ENCODE results near the gene SLC35D3. TPM values are rescaled to one million over a fixed set of nuclear protein-coding genes. Genes with fewer than 3 reads are reported as not detected.
"Not testable (repeated sequence)": the region's sequence is repeated elsewhere in the genome, so short reads cannot be mapped to it uniquely, and the experiment has no call there.

The SLC35D3 gene
- total RNA-seq, 4 donors from 2014 or later = not detected

DNA sequence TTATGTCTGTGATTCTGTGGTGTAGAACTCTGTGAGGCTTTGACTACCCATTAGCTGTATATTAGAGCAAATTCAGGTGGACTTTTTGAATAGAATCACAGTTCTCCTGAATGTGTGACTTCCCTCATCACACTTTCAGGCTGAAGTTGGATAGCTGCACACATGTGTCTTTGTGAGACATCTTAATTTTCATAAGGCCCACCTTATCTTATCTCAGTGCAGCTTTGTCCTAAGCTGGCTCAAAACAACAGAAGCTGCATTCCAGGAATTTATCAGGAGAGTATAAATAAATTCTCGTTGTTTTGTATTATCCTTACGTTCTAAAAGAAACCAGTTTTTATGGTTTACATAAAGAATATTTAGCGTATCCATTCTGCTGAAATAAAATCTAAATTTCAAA, 26.2 kb upstream of the SLC35D3 start:
- intact Hi-C loops (cut with DNase I) = no loop called here

DNA sequence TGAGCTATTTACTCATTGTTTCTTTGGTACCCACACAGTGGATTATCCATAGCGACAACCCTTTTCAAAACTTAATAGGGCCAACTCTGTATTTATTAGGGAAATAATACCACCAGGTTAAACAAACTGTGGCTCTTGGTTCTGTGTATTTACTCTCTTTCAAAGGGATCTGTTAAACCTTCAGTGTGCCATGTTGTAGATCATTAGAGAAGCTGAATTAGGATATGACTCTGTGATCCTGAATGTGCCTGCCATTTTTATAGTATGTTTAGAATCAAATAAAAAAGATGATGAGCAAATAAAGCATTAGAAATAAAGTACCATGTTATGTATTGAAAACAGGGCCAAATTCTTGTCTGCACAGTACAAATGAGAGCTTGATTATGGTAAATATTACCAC, 25.0 kb upstream of the SLC35D3 start:
- Histone ChIP-seq H3K4me3 (no peak overlapping the region), H3K9me3 (no peaks in the 10 kb centered on the region), H3K27me3 (no peaks in the 10 kb centered on the region), H3K27ac (no peak overlapping the region), H3K4me1 (no peaks in the 10 kb centered on the region), H3K36me3 (peaks cover 0 to 41% (median 0%) of the 10 kb centered on the region in 3 donors)
- intact Hi-C loops (cut with DNase I) = no loop called here
- DNase-seq = no peak
- no peak for TF ChIP-seq POLR2A (IDR thresholded peaks at IDR 0.05)
- TF ChIP-seq, protein P1, sequence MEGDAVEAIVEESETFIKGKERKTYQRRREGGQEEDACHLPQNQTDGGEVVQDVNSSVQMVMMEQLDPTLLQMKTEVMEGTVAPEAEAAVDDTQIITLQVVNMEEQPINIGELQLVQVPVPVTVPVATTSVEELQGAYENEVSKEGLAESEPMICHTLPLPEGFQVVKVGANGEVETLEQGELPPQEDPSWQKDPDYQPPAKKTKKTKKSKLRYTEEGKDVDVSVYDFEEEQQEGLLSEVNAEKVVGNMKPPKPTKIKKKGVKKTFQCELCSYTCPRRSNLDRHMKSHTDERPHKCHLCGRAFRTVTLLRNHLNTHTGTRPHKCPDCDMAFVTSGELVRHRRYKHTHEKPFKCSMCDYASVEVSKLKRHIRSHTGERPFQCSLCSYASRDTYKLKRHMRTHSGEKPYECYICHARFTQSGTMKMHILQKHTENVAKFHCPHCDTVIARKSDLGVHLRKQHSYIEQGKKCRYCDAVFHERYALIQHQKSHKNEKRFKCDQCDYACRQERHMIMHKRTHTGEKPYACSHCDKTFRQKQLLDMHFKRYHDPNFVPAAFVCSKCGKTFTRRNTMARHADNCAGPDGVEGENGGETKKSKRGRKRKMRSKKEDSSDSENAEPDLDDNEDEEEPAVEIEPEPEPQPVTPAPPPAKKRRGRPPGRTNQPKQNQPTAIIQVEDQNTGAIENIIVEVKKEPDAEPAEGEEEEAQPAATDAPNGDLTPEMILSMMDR (IDR thresholded peaks at IDR 0.05) = no peak
- 47 to 83% methylated on average over 1 of the region's 1 CpG for WGBS, 2 donors

More for the DNA sequence above, 26.2 kb upstream of the SLC35D3 start:
- Histone ChIP-seq H3K4me1 (no peaks in the 10 kb centered on the region), H3K27me3 (no peaks in the 10 kb centered on the region), H3K36me3 (peaks cover 0 to 29% (median 0%) of the 10 kb centered on the region in 3 donors), H3K27ac (no peak overlapping the region), H3K4me3 (no peak overlapping the region), H3K9me3 (no peaks in the 10 kb centered on the region)
- TF ChIP-seq, protein P1 (IDR thresholded peaks at IDR 0.05) = no peak
- TF ChIP-seq POLR2A (IDR thresholded peaks at IDR 0.05) = no peak
- no peak for DNase-seq
- 85 to 94% methylated on average over 3 of the region's 3 CpGs for WGBS, 2 donors

GRCh38 chr6:136901212-136901784, 20.8 kb upstream of the SLC35D3 start:
- 87 to 94% methylated on average over 3 to 5 of the region's 5 CpGs for WGBS, 2 donors
- no peak overlapping the region for H3K27ac ChIP-seq
- intact Hi-C loops (cut with DNase I) = no loop called here
- DNase-seq = no peak
- TF ChIP-seq POLR2A (IDR thresholded peaks at IDR 0.05) = no peak
- TF ChIP-seq, protein P1 (IDR thresholded peaks at IDR 0.05) = no peak
- no peaks in the 10 kb centered on the region for H3K9me3 ChIP-seq
- H3K4me3 ChIP-seq = no peak overlapping the region
- H3K4me1 ChIP-seq = no peaks in the 10 kb centered on the region
- no peaks in the 10 kb centered on the region for H3K27me3 ChIP-seq
- H3K36me3 ChIP-seq = peaks cover 0 to 70% (median 0%) of the 10 kb centered on the region in 3 donors

GRCh38 chr6:136904477-136904876, 17.6 kb upstream of the SLC35D3 start:
- H3K36me3 ChIP-seq = peaks cover 0 to 54% (median 0%) of the 10 kb centered on the region in 3 donors
- H3K4me3 ChIP-seq; H3K27me3 ChIP-seq; H3K27ac ChIP-seq; H3K4me1 ChIP-seq; DNase-seq; intact Hi-C loops (cut with DNase I); H3K9me3 ChIP-seq: not testable (repeated sequence)
- WGBS, 2 donors = 93 to 97% methylated on average over 3 of the region's 3 CpGs

GRCh38 chr6:136914947-136915346, 7.2 kb upstream of the SLC35D3 start:
- peaks cover 0 to 45% (median 0%) of the 10 kb centered on the region in 3 donors for H3K36me3 ChIP-seq
- DNase-seq = no peak
- TF ChIP-seq, protein P1 (IDR thresholded peaks at IDR 0.05) = no peak
- TF ChIP-seq POLR2A (IDR thresholded peaks at IDR 0.05) = no peak
- 100% methylated on average over 1 of the region's 1 CpG for WGBS, 2 donors
- H3K4me3 ChIP-seq = no peak overlapping the region
- H3K9me3 ChIP-seq = no peaks in the 10 kb centered on the region
- intact Hi-C loops (cut with DNase I) = no loop called here
- H3K27ac ChIP-seq = no peak overlapping the region
- H3K27me3 ChIP-seq = peaks cover 0 to 25% (median 2%) of the 10 kb centered on the region in 4 donors
- H3K4me1 ChIP-seq = peaks cover 0 to 1% (median 0%) of the 10 kb centered on the region in 3 donors

All from esophagus squamous epithelium (tissue), 5 donors.